GM18526 (cell line): ENCODE results near the gene EIF5B.

Experiments
- POLR2A ChIP-seq: IDR thresholded peaks from 3 replicates; pipeline ENCODE4 v1.6.1; 2011; ENCODE audit not compliant: insufficient read length; ENCODE audit errors: extremely low read depth

Gene EIF5B

GRCh38 chr2:99354070-99354469, 16.9 kb downstream of the EIF5B start:
- TF ChIP-seq POLR2A = no peak

- TF ChIP-seq POLR2A = no peak
Observed at GRCh38 chr2:99356853-99357252, 19.7 kb downstream of the EIF5B start.

- no peak for TF ChIP-seq POLR2A
Observed at GRCh38 chr2:99365661-99366060, 28.5 kb downstream of the EIF5B start.

GRCh38 chr2:99373144-99373543, 36.0 kb downstream of the EIF5B start:
- no peak for TF ChIP-seq POLR2A

GRCh38 chr2:99374747-99375146, 37.6 kb downstream of the EIF5B start:
- no peak for TF ChIP-seq POLR2A

- no peak for TF ChIP-seq POLR2A
Observed at GRCh38 chr2:99376254-99376864, 39.2 kb downstream of the EIF5B start.

GRCh38 chr2:99377879-99378278, 40.7 kb downstream of the EIF5B start:
- TF ChIP-seq POLR2A = no peak

- TF ChIP-seq POLR2A = no peak
Observed at GRCh38 chr2:99380376-99381010, 43.3 kb downstream of the EIF5B start.

- no peak for TF ChIP-seq POLR2A
Observed at GRCh38 chr2:99382143-99382542, 45.0 kb downstream of the EIF5B start.

GRCh38 chr2:99386011-99386410, 48.8 kb downstream of the EIF5B start:
- TF ChIP-seq POLR2A = no peak

GRCh38 chr2:99388892-99389291, 51.7 kb downstream of the EIF5B start:
- TF ChIP-seq POLR2A = no peak

GRCh38 chr2:99389371-99389770, 52.2 kb downstream of the EIF5B start:
- no peak for TF ChIP-seq POLR2A

- no peak for TF ChIP-seq POLR2A
Observed at GRCh38 chr2:99389946-99390345, 52.8 kb downstream of the EIF5B start.

GRCh38 chr2:99395589-99396130, 58.5 kb downstream of the EIF5B start:
- TF ChIP-seq POLR2A = no peak

GRCh38 chr2:99397266-99397920, 60.2 kb downstream of the EIF5B start:
- TF ChIP-seq POLR2A = no peak

GRCh38 chr2:99398303-99398702, 61.1 kb downstream of the EIF5B start:
- no peak for TF ChIP-seq POLR2A
